Myocyte (in vitro differentiated cells): ENCODE measurements around the gene KAT6B. TPM values are rescaled to one million over a fixed set of nuclear protein-coding genes. Genes with fewer than 3 reads are reported as not detected.

Source experiments
- DNase-seq: peaks from one replicate; pipeline ENCODE4 v3.0.0-alpha.2; 2012; ENCODE audit warnings: low read depth
- total RNA-seq: library from RNA; depleted of rRNA; stranded (reverse); fragments of >200 nt; gene quantifications from 2 replicates; pipeline ENCODE4 v1.2.3, GENCODE V29; 2014

KAT6B gene
- total RNA-seq, 1 donor from 2014 or later = 13.1 TPM

DNA sequence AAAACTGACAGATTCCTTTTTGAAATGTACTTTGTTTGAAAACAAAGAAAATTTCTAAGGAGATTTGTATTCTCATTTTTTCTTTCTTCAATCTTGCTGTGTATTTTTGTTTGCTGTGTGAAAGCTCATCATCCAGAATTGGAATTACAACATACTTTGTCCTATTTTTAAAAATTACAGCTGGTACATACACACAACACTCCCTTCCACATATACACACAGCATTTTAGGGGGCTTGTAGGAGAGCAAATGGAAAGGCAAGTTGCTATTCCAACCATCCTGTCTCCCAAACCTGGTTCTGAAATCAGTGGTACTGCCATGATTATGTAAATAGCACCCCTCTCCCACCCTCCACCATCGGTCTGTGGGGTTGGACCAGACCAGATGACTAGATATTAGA is 184.0 kb downstream of the KAT6B start:
- no peak for DNase-seq

DNA sequence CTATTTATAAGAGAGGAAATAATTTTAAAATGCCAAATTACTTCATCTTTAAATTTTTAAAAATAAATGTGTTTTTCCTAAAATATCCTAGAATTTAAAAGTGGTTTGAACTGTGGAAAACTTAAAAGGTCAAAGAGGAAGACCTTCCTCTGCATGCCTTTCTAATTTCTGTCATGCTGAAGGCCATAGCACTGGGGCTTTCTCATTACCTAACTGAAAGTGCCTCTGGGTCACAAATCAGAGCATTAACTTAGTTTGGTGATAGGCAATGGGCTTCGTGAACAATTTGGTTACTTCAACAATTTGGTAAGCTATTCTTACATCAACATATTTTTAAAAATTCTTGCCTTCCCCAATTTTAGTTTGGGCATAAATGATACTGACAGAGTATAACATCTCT is 184.8 kb downstream of the KAT6B start:
- DNase-seq = no peak

DNA sequence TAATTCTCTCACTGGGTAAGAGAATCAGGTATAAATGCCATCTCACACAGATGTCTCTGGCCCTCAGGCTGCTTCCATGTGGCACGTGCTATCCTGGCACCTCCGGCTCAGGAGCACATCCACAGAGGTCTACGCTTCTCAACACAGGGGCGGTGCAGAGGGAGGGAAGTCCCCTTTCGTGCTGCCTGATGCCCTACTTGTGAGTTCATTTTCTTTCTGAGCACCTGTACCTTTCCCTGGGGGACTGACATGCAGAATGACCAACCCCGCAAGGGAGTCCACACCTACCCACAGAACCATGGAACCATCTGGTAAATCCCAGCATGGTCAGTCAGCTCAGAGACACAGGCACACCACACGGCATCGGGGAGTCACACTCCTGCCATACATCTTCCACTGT is 186.1 kb downstream of the KAT6B start:
- no peak for DNase-seq

DNA sequence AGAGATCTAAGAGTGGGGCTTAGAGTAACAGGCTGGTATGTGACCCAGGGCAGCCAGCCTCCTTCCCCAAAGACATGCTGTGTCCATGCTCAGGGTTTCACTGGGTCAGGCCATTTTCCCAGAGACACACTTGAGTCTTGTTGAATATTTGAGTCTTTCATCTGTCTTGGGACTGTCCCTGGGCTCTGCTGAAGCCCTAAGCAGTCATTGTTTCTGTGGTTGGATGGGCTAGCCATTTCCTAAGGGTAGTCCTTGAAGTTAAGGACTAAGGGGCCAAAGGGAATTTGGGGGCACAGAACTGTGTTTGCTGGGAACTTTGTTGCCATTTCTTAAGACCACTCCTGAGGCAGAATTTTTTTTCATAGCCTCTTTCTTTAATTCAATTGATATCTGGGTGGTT is 186.6 kb downstream of the KAT6B start:
- DNase-seq = no peak

DNA sequence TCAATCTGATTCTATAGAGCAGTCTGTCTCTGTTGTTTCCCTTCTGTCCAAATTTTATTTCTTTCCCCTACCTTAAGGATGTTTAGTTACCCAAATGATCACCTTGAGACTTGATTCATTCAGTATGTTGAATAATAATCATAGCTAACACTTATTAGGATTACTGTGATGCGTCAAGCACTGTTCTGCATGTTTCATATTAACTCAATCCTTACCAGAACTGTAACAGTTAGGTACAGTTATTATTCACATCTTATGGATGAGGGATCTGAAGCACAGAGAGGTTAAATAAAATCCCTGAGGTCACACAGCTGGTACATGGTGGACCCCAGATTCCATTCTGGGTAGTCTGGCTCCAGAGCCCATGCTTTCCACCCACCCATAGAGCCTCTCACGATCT is 187.1 kb downstream of the KAT6B start:
- DNase-seq = no peak

DNA sequence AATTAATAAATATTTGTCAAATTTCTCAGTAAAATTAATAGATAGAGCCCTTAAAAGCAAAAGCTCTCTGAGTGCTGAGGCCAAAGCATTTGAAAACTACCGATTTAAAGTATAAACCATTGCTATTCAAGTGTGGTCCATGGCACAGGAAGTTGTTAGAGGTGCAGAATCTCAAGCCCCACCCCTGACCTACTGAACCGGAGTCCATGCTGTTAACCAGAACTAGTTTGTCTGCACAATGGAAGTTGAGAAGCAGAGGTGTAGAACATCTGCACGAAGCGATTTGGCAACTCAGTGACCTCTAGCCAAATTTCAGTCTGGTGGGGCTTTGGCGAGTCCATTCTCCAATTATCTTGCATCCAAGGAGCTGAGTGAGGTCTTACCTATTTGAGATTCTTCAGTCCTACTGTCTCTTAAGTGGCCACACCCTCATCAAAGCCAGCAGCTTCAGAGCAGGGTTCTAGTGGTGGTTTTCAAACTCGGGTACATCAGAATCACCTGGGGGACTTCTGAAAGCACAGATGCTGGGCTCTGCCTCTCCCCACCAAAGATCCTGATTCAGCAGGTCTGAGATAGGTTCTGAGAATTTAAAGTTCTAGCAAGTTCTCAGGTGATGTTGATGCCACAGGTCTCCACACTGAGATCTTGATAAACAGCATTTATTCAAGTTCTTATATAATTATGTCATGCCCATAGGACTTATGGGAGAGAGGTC is 188.3 kb downstream of the KAT6B start:
- DNase-seq = no peak

DNA sequence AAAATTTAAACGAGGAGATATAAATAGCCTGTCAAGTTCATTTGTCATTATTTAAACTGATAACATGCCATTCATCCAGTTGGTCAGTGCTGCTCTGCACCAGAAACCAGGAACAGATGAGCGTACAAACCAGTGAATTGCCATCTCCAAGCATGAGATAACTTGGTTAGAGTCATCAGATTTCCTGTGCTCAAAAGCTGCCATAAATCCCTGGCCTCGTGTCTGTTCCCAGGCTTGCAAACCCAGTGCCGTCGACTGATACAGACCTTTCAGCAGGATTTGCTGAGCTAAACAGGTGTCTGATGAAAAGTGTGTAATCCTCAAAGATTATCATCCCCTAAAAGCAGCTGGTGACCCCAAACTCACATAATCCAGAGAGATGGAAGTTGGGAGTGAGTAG is 189.0 kb downstream of the KAT6B start:
- DNase-seq = no peak

DNA sequence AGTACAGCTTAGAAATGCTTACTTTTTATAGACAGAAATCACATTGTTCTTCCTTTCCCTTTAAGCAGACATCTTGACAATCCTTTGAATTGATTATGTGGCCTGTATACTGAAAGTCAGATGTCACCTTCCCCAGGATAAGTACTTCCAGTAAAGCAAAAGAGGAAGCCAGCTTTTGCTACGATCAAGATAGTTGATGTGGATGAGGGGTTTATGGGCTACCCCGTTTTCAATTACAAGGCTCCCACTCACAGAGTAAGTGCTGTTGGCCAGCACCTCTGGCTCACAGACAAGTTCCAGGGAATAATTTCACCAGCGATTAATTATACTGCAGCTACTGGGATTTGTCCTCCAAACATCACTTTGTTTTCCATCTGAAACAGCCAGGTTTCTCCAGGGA is 189.9 kb downstream of the KAT6B start:
- no peak for DNase-seq

DNA sequence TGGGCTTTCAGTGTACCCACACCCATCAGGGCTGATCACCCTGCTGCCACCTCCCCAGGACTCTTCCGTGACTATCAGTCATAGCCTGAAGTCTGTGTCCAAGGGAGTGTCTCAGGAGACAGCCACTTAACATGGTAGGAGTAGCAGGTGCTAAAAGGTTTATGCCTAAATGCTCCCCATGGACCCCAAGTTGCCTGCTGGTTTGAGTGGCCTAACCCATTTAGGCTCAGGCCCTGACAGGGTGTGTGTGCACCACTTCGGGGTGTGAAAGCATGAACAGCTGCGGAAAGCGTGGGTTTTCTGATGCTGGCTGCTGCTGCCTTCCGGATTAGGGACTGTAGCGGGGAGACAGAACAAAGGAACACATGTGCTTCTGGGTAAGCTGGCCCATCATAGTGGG is 191.9 kb downstream of the KAT6B start:
- peak; percentile 83 for DNase-seq

DNA sequence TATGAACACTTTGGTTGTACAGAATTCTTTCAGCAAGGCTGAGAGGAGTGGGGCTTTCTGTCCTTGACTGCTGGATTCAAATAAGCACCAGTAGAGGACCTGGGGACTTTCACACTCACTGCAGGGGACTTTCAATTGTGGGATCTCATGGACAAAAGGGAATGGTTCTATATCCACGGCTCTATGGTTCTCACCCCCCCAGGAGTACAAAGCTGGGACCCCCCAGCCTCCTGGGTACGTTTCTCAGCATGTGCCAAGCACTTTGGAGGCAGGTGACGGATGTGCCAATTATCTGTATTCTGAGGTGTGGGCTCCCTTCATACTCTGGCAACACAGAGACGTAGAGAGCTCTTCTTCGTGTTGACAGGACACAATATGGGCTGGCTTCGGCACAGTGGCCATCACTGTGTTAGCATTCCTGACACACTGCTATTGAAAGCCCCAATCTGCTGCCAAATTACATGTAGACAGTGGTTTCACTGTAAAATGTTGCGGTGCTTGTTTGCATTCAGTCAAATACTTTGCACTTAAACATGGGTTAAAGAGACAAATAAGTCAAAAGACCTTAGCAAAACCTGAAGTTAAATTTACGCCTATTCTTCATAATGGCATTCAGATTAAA is 192.4 kb downstream of the KAT6B start:
- DNase-seq = no peak

DNA sequence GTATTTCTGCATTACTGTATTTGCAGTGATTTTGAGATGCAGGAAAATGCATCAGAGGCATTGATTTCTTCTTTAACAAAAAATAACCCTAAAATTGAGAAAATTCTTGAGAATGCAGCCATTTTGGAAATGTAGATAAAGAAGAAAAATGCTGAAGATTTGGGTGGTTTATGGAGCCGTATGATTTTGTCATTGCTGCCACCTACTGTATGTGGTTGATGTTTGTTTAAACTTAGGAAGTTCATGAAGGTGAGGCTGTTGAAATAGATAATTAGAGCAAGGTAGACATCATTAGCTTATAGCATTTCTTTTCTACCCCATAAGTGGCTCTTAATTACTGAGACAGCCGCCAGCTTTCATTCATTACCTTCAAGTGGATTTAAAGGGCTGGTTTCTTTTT is 193.0 kb downstream of the KAT6B start:
- peak; percentile 25 for DNase-seq

DNA sequence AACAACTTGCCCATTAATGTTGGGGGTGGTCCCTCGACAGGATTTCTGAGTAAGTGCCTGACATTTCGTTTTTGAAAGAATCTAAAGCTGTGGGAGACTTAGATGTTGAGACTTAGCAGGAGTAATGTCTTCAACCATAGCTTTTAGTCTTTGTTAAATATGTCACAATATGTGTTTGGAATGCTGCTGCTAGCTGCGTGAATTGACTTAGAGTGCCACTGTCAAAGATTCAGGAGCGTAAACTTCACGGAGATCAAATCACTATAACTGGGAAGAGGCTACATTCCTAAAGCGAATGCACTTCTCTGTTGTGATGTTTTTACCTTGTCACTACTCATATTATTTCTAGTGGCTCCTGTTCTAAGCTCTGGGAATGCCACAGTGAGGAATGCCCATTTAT is 193.8 kb downstream of the KAT6B start:
- no peak for DNase-seq

DNA sequence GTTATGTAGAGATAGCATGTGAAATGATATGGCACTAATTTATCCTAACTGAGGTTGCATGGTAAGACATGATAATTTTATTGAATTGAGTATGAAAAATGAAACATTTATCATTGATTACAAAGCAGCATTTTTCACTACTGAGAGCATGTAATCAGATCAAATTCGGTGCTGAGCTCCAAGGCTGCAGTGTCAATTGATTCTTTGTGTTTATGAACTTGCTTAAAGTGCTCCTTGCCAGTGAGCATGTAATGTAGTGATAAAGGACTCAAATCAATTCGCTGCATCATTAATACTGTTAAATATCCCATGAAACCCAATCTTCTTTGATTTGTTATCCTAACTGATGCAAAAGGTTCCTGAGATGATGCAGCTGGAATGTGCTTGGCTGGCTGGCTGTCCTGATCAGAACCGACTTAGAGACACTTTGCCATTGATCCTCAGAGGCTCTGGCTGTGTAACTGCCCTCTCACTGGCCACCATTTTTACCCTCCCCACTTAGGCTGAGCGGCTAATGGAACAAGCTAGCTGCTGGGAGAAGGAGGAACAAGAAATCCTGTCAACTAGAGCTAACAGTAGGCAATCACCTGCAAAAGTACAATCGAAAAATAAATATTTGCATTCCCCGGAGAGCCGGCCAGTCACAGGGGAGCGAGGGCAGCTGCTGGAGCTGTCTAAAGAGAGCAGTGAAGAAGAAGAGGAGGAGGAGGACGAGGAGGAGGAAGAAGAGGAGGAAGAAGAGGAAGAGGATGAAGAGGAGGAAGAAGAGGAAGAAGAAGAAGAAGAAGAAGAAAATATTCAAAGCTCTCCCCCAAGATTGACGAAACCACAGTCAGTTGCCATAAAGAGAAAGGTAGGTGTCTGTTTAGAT is 195.2 kb downstream of the KAT6B start:
- DNase-seq = no peak

DNA sequence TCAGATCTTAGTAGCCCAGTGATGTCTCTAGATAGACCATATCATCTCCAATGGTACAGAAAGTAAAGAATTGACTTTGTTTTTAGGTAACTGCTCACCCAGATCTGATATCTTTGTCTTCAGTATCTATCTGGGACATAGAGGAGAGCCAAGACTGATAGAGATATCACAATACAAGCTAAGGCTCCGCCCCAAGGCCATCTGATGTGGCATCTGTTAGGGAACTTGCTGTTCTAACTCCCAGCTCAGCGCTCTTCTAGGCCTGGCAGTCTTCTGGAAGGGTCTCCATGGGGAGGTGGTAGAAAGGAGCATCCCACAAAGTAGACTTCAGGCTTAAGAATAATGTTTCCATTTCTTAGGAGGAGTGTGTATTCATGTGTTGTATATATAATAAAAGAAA is 196.7 kb downstream of the KAT6B start:
- DNase-seq = no peak

DNA sequence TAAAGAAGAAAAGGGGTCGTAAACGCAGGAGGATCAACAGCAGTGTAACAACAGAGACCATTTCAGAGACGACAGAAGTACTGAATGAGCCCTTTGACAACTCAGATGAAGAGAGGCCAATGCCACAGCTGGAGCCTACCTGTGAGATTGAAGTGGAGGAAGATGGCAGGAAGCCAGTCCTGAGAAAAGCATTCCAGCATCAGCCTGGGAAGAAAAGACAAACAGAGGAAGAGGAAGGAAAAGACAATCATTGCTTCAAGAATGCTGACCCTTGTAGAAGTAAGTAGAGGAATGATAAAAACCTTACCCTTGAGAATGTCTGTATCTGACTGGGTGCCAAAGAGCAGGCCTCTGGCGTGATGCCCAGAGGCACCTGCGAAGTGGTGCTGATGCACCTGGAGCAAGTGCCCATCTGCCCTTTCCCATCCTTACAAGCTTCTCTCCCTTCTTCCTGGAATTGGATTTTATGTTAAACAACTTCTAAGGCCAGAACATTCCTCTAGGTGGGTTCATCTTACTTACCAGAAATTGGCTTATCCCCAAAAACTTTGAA is 198.6 kb downstream of the KAT6B start:
- DNase-seq = no peak

DNA sequence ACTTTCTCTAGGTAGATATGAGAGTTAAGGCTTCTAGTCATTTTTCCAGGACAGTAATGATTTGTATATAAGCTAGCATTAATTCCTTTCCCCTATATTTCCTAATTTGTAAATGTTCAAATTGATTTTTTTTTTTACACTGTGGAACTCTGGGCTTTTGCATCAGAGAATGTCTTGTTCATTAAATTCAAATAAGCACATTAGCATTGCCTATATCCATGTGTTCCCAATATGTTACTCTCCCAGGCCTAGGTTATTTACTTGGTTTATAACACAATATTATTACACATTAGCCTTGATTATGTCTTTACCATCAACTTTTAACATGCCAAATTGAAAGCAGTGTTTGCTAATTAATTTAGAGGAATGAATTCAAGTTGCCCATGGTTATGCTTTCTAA is 201.6 kb downstream of the KAT6B start:
- no peak for DNase-seq

DNA sequence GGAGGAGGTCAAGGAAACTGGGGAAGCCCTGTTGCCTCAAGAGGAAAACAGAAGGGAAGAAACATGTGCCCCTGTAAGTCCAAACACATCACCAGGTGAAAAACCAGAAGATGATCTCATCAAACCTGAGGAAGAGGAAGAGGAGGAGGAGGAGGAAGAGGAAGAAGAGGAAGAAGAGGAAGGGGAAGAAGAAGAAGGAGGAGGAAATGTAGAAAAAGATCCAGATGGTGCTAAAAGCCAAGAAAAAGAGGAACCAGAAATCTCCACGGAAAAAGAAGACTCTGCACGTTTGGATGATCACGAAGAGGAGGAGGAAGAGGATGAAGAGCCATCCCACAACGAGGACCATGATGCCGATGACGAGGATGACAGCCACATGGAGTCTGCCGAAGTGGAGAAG is 202.3 kb downstream of the KAT6B start:
- no peak for DNase-seq

DNA sequence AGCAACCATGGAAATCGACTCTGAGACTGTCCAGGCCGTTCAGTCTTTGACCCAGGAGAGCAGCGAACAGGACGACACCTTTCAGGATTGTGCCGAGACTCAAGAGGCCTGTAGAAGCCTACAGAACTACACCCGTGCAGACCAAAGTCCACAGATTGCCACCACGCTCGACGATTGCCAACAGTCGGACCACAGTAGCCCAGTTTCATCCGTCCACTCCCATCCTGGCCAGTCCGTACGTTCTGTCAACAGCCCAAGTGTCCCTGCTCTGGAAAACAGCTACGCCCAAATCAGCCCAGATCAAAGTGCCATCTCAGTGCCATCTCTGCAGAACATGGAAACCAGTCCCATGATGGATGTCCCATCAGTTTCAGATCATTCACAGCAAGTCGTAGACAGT is 203.0 kb downstream of the KAT6B start:
- DNase-seq = no peak

DNA sequence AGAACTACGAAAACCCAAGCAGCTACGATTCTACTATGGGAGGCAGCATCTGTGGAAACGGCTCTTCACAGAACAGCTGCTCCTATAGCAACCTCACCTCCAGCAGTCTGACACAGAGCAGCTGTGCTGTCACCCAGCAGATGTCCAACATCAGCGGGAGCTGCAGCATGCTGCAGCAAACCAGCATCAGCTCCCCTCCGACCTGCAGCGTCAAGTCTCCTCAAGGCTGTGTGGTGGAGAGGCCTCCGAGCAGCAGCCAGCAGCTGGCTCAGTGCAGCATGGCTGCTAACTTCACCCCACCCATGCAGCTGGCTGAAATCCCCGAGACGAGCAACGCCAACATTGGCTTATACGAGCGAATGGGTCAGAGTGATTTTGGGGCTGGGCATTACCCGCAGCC is 203.5 kb downstream of the KAT6B start:
- DNase-seq = no peak

DNA sequence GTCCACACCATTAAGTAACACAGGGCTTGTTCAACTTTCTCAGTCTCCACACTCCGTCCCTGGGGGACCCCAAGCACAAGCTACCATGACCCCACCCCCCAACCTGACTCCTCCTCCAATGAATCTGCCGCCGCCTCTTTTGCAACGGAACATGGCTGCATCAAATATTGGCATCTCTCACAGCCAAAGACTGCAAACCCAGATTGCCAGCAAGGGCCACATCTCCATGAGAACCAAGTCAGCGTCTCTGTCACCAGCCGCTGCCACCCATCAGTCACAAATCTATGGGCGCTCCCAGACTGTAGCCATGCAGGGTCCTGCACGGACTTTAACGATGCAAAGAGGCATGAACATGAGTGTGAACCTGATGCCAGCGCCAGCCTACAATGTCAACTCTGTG is 204.0 kb downstream of the KAT6B start:
- DNase-seq = no peak

DNA sequence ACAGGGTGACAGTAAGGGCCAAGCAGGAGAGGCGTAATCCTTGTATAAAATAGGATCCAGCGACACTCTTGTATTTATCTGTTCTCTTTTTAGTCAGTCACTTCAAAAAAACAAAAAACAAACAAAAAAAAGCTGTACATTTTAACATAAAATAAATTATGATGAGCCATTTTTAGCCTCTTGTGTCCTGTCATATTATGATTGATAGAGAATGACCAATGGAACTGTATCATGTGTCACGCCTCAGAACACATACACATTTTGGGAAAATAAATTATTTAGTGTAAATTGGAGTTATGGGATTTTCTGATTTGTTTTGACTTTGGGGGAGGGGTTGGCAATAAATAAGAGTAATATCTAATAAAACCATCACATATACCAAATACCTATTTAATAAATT is 205.7 kb downstream of the KAT6B start:
- DNase-seq = no peak

DNA sequence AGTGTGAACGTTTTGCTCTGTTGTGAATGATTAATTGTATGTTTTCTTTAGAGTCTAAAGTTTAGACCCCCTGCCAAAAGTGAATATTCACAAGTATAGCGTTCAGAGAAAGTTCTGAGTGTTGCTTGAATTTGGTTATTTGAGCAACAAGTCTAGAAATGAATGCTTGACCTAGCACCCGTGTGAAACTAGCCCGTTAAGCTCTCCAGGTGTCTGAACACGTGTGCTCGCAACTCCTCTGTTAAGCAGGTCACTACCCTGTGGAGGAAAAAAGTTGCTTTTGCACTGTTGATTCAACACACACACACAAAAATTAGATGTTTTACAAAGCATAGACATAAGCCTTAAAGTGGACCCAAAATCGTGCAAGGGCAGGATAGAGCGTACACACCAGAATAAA is 206.4 kb downstream of the KAT6B start:
- no peak for DNase-seq
